Measurements from ENCODE around the gene GMDS.

- TF ChIP-seq EZH2 (IDR thresholded peaks at IDR 0.05; ENCODE audit: low read length) (no peak), CTCF (optimal IDR thresholded peaks at IDR 0.05 in 1 of 3, IDR thresholded peaks at IDR 0.05 in 1 of 3, conservative IDR thresholded peaks at IDR 0.05 in 1 of 3; ENCODE audit: extremely low read depth in 1 of 3, insufficient read depth in 2 of 3, low read length in 3 of 3) (no peak)
Observed at GRCh38 chr6:1644516-1645060, 600.8 kb downstream of the GMDS start.

Data from keratinocyte (primary cell).